Eye (tissue), 1 donor: ENCODE data around the gene B3GALNT2.
"Not testable (repeated sequence)": the region's sequence is repeated elsewhere in the genome, so short reads cannot be mapped to it uniquely, and the experiment has no call there.

ENCODE experiments used
- DNase-seq: peaks from one replicate; pipeline ENCODE4 v3.0.0-alpha.2; 2015

Gene B3GALNT2

DNA sequence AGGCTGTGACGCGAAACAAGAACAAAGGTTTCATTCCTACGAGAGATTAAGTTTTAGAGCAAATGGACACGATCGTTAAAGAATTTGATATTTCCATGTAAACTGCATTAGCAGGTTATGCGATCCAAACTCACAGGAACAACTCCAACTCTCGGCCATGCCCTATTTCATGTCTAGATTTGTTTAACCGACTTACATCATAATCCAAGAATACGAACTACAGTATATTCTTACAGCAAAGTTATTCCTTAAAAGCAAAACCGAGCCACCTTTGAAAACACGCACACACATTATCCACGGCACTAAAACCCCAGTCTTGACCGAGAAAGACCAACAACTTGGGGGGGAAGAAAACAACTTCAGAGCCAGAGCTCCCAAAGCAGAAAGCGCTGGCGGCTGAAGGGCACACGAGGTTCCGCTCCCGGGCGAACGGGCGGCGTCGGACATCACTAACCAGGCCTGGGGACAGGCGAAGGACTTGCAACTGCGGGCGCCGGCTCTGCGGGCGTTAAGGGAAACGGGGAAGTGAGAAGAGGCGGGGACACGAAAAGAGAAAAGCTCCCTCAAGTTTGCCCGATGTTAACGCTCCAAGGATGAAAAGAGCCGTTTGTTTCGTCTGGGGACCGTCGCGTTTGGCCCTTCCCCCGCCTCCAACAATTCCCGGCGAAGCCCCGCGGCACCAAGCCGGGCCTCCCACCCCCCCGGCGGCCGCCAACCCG lies 690 bp downstream of the B3GALNT2 start:
- DNase-seq, result peak; percentile 86

DNA sequence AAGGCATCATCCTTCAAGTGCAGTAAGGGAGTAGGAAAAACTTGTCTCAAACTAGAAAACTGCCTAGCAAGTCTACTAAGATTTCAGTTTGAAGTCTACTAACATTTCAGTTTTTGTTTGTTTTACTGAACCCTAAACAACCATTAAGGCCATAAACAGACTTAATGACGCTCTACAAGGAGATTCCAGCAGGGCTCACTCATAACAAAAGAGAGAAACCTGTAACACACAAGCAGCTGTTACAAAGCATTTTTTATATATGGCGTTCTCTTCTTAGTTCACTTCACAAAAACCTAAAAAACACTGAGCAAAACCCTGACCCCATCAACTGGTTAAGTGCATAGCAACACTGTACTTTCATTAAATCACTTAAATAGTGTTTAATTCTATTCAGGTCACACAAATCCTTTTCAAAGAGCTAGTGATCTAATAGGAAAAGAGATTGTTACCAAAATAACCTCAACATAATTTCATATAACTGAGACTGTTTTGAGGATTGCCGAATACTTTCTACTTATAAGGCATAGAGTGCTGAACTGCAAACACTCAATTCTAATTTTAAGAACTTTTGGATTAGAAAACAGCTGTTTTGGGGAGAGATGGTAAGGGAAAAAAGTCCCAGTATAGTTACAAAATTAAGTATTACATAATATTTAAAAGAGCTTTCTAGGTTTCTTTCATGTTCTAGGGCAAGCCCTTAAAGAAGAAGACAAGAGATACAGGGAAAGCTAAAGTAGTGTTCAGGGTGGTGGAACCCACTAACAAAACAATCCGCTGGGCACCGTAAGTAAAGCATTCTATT lies 1.4 kb downstream of the B3GALNT2 start:
- DNase-seq, result peak; percentile 58

DNA sequence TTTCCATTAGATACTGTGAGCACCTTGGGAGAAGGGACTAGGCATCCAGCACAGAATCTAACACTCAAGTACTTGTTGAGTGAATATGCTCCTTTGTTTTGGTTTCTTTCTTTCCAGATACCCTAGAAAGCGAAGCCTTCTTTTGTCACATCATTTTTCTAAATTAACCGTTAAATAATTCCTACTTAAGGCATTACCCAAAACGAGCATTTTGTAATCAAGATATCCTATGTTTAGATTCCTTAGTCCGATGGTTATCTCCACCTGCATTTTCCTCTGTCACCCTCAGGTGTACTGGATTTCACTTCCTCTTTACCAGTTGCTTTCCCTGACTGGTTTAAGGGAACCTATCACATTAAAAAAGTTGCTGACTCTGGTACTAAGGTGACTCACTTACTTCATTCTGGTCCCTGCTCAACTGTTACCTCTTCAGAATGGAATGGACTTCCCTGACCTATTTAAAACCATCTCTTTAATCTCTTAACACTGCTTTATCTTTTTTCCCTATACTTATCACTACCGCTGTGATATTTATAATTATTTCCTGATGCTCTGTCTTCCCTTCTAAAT lies 3.2 kb downstream of the B3GALNT2 start:
- DNase-seq, result no peak

DNA sequence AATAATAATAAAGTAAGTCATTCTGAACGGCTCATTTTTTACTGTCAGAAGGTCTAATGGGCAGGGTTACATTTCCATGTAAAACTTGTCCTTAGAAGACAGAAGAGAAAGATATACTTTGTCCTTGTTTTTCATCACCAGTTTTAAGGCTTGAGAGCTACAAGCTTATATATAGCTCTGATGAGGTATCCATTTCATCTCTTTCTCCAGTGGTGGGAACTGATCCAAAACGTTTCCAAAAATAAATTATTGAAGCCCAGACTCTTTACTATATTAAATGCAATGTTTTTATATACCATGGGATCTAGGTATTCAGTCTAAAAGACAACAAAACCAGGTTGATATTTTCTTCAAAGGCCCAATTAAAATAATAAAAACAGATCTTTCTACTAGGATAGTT lies 8.7 kb downstream of the B3GALNT2 start:
- DNase-seq, result no peak

DNA sequence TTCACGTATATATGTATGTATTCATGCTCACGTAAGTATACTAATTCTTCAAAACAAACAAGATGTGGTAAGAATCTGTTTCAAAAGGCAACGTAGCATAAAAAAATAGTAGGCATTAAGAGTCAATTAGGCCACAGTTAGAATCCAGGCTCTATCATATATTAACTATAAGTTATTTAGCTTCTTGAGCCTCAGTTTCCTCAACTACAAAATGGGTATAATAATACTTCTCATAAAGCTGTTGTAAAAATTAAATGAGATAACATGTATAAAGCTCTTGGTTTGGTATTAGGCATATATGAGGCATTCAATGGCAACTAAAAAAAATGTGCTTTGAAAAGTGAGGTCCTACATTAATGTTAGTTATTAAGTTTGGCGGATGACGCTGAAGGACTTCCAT lies 9.2 kb downstream of the B3GALNT2 start:
- DNase-seq, result no peak

DNA sequence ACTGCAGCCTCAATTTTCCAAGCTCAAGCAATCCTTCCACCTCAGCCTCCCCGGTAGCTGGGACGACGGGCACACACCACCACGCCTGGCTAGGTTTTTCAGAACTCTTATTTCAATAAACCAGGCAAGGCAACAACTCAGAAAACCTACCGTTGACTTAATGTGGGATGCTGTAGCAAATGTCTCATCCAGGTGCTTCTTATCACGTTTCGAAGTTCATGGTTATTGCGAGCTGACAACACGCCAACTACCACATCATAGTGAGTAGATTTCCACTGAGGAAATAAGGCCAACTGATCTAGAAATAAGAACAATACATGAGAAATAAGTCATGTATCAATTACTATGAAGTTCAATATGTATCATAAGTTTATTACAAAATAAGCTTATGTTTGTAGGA lies 9.7 kb downstream of the B3GALNT2 start:
- no peak for DNase-seq

DNA sequence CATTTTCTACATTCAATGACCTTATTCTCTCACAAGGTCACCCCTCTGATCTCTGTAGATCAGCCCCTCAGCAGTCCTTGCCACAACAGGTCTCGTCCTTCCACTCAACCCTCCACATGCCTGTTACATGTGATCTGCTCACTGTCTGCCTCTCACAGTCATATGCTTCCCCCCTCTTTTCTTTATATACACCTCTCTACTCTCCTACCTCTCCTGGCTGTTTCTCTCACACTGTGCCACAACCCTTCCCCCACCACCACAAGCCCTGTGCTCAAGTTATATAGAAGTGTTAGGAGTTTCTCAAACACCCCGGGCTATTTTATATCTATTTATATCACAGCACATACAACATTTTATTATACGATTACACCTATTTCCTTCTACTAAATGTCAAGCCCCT lies 12.6 kb downstream of the B3GALNT2 start:
- DNase-seq, result no peak

DNA sequence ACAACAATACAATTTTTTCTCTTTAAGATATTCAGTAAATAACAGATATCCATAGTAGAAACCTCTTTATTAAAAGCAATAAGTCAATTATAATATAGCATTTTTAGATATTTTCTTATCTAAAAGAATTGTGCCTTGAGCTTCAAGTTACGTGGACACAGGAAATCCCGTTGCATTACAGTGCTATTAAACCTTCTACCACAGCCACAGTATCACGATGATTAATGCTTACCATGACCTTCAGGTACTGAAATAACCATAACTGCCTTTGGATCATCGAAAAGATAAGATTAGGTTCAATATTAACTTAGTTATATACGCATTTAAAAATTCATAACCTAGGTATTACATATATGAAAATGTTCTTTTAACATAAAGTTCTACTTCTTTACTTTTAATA lies 17.9 kb downstream of the B3GALNT2 start:
- no peak for DNase-seq

DNA sequence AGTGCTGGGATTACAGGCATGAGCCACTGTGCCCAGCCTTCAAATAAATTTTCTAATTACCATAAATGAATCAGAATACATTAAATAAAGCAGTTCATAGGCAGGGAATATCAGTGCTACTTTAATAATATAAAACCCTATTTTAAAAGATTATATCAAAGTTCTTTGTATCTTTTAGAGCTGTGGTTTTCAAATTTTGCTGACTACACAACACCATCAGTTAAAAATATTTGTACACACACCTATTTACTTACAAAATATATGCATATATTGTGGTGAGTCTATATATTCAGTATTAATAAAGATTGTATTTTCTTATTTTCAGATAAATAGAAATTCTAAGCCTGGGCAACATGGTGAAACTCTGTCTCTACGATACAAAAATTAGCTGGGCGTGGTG lies 18.7 kb downstream of the B3GALNT2 start:
- no peak for DNase-seq

DNA sequence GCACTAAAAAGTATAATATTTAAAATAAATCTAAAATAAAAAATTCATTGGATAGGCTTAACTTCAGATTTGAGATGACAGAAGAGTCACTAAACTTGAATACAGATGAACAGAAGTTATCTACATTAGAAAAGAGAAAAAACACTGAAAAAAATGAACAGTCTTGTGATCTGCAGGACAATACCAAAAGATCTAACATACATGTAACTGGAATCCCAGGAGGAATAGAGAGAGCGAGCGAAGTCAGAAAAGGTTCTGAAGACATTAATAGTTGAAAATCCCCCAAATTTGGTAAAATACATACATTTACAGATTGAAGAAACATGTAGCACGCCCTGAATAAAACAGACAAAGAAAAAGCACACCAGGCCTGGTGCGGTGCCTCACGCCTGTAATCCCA lies 21.2 kb downstream of the B3GALNT2 start:
- no peak for DNase-seq

DNA sequence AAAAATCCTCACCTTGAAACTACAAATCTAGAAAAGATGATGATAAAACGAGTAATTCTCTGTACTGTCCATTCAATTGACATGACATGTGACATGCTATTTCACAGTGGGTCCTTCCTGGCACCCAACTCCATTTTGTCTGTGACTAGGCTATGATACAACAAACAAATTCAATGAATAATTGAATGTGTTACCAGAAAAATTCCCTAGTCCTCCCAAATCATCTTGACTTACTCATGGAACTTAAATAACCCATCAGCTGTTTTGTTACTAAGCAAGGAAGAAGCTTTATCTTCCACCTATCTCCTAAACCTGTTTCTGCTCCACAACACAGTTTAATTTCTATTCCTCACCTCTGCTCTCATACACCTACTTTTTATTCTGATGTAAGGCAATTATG lies 30.4 kb downstream of the B3GALNT2 start:
- DNase-seq, result no peak

DNA sequence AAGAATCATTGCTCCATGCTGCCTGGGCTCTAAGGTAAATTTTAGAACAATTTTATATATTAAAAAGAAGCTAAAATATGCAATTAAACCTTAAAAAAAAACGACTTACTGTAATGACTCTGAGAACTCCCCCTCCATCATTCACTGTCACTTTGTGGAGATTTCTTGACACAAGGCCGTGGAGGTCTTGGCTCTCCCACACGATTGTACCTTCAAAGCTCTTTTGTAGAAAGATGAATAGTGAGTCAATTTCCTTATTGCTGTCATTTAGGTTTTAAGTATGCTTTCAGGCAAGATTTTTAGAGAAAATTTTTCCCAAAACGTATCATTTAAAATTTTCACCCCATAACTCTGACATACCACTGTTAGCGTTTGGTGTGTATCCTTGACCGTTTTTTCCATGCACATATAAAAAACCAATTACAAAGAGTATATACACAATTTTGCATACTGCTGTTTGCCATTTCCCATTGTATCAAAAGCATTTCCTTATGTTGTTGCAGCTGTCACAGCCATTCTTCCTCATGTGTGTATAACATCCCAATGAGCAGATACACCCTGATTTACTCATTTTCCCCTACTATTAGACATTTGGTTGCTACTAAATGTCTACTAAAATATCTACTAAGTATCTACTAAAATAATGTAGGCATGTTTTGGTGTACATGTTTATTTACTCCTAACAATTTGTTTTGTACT lies 33.4 kb downstream of the B3GALNT2 start:
- DNase-seq, result no peak

DNA sequence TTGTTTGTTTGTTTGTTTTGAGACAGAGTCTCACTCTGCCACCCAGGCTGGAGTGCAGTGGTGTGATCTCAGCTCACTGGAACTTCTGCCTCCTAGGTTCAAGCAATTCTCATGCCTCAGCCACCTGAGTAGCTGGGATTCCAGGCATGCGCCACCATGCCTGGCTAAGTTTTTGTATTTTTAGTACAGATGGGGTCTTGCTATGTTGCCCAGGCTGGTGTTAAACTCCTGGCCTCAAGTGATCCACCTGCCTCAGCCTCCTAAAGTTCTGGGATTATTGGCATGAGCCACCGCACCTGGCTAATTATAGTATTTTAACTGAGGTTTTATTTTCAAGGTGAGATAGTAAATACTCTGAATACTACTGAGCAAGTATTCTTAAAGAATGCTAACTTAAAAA lies 34.4 kb downstream of the B3GALNT2 start:
- DNase-seq, result not testable (repeated sequence)

DNA sequence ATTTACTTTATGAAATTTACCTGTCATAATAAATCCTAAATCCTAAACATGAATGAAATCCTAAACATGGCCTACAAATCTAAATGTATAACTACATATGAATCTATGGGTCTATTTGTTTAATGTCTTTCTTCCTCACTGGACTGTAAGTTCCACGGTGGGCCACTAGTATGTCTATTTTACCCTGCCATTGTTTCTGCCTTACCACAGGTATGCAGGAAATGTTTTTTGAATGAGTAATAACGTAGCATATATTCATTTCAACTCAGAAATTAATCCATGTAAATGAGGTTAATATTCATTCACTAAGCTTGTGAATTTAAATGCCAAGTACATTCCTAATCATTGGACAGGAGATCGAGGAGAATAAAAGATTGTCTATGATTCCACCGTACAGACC lies 35.3 kb downstream of the B3GALNT2 start:
- DNase-seq, result no peak

DNA sequence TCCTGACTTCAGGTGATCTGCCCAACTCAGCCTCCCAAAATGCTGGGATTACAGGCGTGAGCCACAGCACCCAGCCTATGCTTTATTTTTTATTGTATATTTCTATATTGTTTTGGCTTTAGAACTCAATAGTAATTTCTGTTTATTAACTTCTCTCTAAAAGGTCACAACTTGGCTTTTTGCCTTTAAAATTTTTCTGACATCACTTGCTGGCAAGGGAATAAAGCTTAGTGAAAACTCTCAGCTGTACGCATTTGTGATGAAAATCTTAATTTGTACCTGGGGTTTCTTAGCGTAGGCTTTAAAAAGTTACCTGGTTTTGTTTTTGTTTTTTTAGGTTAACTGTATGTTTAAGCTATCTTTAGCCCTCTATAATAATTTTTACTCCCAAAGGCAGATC lies 36.2 kb downstream of the B3GALNT2 start:
- DNase-seq, result no peak

DNA sequence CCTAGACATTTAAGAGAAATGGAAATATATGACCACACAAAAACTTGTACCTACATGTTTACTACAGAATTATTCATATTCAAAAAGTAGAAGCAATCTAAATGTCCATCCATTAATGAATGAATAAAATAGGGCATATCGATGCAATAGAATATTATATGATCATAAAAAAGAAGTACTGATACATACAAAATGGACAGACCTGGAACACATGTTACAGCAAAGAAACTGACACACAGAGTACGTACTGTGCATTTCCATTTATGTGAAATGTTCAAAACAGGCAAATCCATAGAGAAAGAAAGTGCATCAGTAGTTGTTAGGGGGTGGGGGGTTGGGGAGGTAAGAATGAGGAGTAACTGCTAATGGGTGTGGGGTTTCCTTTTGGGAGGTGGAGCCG lies 39.2 kb downstream of the B3GALNT2 start:
- no peak for DNase-seq

DNA sequence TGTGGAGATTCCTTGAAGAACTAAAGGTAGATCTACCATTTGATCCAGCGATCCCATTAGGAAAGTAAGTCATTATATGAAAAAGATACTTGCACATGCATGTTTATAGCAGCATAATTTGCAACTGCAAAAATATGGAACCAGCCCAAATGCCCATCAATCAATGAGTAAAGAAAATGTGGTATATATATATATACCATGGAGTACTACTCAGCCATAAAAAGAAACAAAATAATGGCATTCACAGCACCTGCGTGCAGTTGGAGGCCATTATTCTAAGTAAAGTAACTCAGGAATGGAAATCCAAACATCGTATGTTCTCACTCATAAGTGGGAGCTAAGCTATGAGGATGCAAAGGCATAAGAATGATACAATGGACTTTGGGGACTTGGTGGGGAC lies 41.4 kb downstream of the B3GALNT2 start:
- not testable (repeated sequence) for DNase-seq

DNA sequence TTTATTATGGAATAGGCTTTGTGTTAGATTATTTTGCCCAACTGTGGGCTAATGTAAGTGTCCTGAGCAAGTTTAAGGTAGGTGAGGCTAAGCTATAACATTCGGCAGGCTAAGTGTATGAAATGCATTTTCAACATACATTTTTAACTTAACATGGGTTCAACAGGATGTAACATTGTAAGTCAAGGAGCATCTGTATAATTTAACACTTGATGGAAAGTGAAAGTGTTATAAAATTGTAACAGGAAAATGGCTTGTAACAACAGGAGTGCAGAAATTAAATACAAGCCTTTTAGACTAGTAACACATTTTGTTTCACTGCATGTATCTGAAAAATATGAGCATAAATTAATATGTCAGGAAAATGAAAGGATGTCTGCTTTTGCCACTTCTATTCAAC lies 42.3 kb downstream of the B3GALNT2 start:
- DNase-seq, result no peak

DNA sequence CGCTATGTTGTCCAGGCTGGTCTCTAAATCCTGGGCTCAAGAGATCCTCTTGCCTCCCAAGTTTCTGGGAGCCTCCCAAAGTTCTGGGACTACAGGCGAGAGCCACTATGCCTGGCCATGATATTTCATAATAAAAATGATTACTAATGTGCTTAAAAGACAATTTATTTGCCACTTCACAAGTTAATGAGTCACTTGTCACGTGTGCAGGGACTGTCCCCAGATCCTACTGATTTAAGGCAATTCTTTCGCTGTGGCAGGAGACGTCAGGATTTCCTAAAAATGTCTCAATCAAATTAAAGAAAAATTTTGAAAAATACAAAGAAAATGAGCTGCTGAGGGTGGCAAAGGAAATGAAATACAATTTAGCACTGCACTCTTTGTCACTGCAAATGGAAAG lies 43.5 kb downstream of the B3GALNT2 start:
- no peak for DNase-seq

DNA sequence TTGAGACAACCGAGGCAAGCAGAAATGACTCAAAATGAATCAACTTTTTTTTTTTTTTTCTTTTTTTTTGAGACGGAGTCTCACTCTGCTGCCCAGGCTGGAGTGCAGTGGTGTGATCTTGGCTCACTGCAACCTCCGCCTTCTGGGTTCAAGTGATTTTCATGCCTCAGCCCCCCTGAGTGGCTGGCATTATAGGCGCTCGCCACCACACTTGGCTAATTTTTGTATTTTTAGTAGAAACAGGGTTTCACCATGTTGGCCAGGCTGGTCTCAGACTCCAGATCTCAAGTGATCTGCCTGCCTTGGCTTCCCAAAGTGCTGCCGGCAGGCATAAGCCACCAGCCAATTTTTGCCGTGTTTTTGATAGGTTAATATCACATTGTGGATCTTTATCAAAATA lies 46.4 kb downstream of the B3GALNT2 start:
- not testable (repeated sequence) for DNase-seq

DNA sequence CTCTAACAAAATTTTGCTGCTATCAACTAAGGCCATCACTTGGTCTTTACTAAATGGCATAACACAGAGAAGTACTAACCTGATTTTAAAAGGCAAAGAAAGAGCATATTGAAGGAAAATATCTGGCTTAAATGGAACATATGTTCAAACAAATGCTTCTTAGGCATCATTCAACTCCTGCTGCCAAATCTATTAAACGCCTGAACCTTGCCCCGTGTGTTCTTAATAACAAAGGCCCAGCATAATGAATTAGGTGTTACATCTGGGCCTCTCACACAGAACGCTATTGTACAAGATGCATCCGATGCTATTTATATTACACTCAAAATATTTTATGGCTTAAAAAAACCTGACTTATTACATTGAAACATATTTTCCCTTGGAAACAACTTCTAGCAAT lies 48.4 kb downstream of the B3GALNT2 start:
- no peak for DNase-seq

DNA sequence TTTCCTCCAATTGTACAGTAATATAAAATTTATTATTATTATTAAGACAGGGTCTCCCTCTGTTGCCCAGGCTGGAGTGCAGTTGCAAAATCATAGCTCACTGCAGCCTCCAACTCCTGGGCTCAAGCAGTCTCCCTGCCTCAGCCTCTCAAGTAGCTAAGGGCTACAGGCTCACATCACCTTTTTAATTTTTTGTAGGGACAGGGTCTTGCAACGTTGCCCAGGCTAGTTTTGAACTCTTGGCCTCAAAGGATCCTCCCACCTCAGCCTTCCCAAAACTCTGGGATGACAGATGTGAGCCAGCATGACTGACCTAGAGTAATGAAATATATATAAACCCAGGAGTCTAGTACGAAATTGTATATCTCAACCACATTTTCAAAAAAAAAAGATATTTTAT lies 49.2 kb downstream of the B3GALNT2 start:
- no peak for DNase-seq

DNA sequence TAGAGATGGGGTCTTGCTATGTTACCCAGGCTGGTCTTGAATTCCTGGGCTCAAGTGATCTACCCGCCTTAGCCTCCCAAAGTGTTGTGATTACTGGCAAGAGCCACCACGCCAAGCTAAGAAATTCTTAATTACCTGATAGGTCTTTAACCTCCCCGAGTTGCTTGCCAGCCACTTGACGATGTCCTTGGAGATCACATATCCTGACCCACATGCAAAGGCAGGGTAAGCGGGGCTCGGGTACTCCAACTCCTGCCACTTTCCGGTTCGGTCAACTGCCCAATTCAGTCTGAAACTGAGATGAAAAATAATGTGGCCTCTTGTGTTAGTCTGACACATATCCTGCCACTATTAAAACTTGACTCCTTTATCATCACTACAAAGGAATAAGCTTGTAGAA lies 50.2 kb downstream of the B3GALNT2 start:
- DNase-seq, result no peak
